NB4 (cell line): Measurements from ENCODE around the gene C2orf15.

ENCODE experiments used
- CTCF ChIP-seq: IDR thresholded peaks from one replicate; pipeline ENCODE4 v1.5.1; 2012; ENCODE audit warnings: low read depth, low read length
- MYC ChIP-seq: IDR thresholded peaks from 2 replicates; pipeline ENCODE4 v1.6.1; 2011; ENCODE audit warnings: low read depth, low read length

DNA sequence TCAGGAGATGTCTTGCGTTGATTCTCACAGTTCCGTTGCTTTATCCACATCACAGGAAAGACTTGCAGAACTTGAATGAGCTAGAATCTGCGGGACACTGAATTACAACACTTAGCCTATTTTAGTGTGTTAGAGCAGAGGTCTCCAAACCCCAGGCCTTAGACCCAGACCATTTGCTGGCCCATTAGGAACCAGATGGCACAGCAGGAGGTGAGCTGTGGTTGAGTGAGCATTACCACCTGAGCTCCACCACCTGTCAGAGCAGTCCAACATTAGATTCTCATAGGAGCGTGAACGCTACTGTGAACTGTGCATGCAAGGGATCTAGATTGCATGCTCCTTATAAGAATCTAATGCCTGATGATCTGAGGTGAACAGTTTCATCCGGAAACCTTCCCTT is 43.3 kb downstream of the C2orf15 start:
- TF ChIP-seq CTCF (no peak), MYC (no peak)
